ENCODE results near the gene LST1. TPM values are rescaled to one million over a fixed set of nuclear protein-coding genes. Genes with fewer than 3 reads are reported as not detected.

The LST1 gene
- polyA plus RNA-seq, 1 experiment, result not detected

- no peak for TF ChIP-seq CTCF (IDR thresholded peaks at IDR 0.05; ENCODE audit: low read depth, low read length)
- no peaks in the 10 kb centered on the region for H3K9me3 ChIP-seq (ENCODE audit: control insufficient read depth, insufficient read depth, low read length)
- POLR2A ChIA-PET, result no interaction called here
- H3K27ac ChIP-seq (ENCODE audit: low read depth, low read length), result no peak overlapping the region
- CTCF ChIA-PET, result interaction anchor here (1.0 to 1.7 kb wide), 5 partner anchors 9 to 63 kb away, joined by 4 to 22 read pairs (median 5); partner anchors contain the start of genes ATP6V1G2 and NFKBIL1
- no peak for DNase-seq (ENCODE audit: low read depth, low spot score)
- H3K27me3 ChIP-seq (ENCODE audit: control insufficient read depth, insufficient read depth, low read length), result peaks cover 6% of the 10 kb centered on the region
- H3K4me3 ChIP-seq (ENCODE audit: low read depth, low read length), result no peak overlapping the region
Observed at GRCh38 chr6:31609519-31610406, 23.7 kb downstream of the LST1 start.

- Histone ChIP-seq H3K27me3 (ENCODE audit: control insufficient read depth, insufficient read depth, low read length) (peaks cover 6% of the 10 kb centered on the region), H3K27ac (ENCODE audit: low read depth, low read length) (no peak overlapping the region), H3K9me3 (ENCODE audit: control insufficient read depth, insufficient read depth, low read length) (no peaks in the 10 kb centered on the region), H3K4me3 (ENCODE audit: low read depth, low read length) (no peak overlapping the region)
- no peak for TF ChIP-seq CTCF (IDR thresholded peaks at IDR 0.05; ENCODE audit: low read depth, low read length)
- DNase-seq (ENCODE audit: low read depth, low spot score), result no peak
- POLR2A ChIA-PET, result no interaction called here
- CTCF ChIA-PET, result interaction anchor here (0.9 to 1.7 kb wide), 5 partner anchors 10 to 64 kb away, joined by 3 to 14 read pairs (median 4); partner anchors contain the start of genes ATP6V1G2 and NFKBIL1
Observed at GRCh38 chr6:31610968-31611367, 24.9 kb downstream of the LST1 start.

GRCh38 chr6:31614075-31614619 is 28.1 kb downstream of the LST1 start:
- ChIA-PET POLR2A (interaction anchor here (0.7 kb wide), 1 partner anchor 14 kb away, joined by 4 read pairs; no protein-coding TSS in a partner anchor), CTCF (interaction anchor here (0.9 kb wide), 1 partner anchor 16 kb away, joined by 3 read pairs; no protein-coding TSS in a partner anchor)
- no peak for DNase-seq (ENCODE audit: low read depth, low spot score)
- Histone ChIP-seq H3K27me3 (ENCODE audit: control insufficient read depth, insufficient read depth, low read length) (peaks cover 6% of the 10 kb centered on the region), H3K9me3 (ENCODE audit: control insufficient read depth, insufficient read depth, low read length) (no peaks in the 10 kb centered on the region), H3K27ac (ENCODE audit: low read depth, low read length) (no peak overlapping the region), H3K4me3 (ENCODE audit: low read depth, low read length) (no peak overlapping the region)
- TF ChIP-seq CTCF (IDR thresholded peaks at IDR 0.05; ENCODE audit: low read depth, low read length), result no peak

- peaks cover 6% of the 10 kb centered on the region for H3K27me3 ChIP-seq (ENCODE audit: control insufficient read depth, insufficient read depth, low read length)
- DNase-seq (ENCODE audit: low read depth, low spot score), result no peak
- no peak within 1 kb of the TSS for H3K4me3 ChIP-seq (ENCODE audit: low read depth, low read length)
- no peak for TF ChIP-seq CTCF (IDR thresholded peaks at IDR 0.05; ENCODE audit: low read depth, low read length)
- POLR2A ChIA-PET, result interaction anchor here (0.6 kb wide), 1 partner anchor 18 kb away, joined by 3 read pairs; no protein-coding TSS in a partner anchor
- CTCF ChIA-PET, result interaction anchor here (0.6 to 0.9 kb wide), 2 partner anchors 17 to 132 kb away, joined by 3 to 4 read pairs; no protein-coding TSS in a partner anchor
- H3K9me3 ChIP-seq (ENCODE audit: control insufficient read depth, insufficient read depth, low read length), result no peaks in the 10 kb centered on the region
- no peak within 1 kb of the TSS for H3K27ac ChIP-seq (ENCODE audit: low read depth, low read length)
Observed at GRCh38 chr6:31614684-31615578, 28.9 kb downstream of the LST1 start, which contains the start of gene AIF1. AIF1 (plus strand) TSS chr6:31615234; CDS start chr6:31615330, 96 bp downstream.
